GM12872 (cell line): ENCODE measurements around the gene SUSD6.

Experiments used
- TF ChIP-seq, protein P1 (sequence below): IDR thresholded peaks from 3 replicates; pipeline ENCODE4 v1.5.1; 2011; ENCODE audit warnings: low read depth, mild to moderate bottlenecking, low read length, moderate library complexity; ENCODE audit not compliant: insufficient read depth

The SUSD6 gene

DNA sequence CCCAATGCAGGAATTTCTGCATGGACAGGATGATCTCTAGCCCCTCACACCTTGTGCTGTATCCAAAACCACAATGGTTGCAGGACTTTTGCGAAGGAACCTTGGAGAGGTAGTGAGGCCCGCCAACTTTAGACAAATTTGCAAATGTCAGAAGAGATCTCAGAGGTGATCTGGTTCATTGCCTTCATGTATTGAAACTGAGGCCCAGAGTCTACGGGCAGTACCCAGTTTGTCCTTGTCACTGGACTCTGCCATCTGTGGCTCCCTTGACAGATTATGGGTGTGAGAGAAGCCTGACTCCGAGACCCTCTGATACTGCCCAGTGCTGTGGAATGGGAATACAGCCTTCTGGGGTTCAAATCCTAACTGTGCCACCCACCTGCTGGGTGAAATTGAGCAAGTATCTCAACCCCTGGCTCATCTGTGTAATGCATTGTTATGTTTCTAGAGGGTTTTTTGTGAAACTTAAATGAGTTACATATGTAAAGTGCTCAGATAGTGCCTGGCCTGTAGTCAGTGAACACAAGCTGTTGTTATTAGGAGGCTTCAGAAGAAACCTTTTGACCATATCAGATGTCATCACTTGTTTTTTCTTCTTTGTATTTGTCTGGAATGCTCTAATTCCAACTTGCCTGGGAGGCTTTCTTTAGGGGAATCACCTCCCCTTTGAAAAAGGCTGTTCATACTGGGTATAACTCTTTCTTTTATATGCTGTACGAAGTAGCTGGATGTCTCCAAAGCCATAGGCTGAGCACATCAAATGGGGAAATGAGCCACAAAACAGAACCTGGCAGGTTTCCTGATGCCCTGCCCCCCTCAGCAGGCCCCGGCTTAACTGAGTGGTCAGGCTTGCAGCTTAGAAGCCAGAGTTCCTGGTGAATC is 84.2 kb downstream of the SUSD6 start:
- TF ChIP-seq, protein P1, sequence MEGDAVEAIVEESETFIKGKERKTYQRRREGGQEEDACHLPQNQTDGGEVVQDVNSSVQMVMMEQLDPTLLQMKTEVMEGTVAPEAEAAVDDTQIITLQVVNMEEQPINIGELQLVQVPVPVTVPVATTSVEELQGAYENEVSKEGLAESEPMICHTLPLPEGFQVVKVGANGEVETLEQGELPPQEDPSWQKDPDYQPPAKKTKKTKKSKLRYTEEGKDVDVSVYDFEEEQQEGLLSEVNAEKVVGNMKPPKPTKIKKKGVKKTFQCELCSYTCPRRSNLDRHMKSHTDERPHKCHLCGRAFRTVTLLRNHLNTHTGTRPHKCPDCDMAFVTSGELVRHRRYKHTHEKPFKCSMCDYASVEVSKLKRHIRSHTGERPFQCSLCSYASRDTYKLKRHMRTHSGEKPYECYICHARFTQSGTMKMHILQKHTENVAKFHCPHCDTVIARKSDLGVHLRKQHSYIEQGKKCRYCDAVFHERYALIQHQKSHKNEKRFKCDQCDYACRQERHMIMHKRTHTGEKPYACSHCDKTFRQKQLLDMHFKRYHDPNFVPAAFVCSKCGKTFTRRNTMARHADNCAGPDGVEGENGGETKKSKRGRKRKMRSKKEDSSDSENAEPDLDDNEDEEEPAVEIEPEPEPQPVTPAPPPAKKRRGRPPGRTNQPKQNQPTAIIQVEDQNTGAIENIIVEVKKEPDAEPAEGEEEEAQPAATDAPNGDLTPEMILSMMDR = no peak

GRCh38 chr14:69696204-69696527 is 84.8 kb downstream of the SUSD6 start:
- TF ChIP-seq, protein P1 = no peak

GRCh38 chr14:69696633-69697557 is 85.5 kb downstream of the SUSD6 start:
- TF ChIP-seq, protein P1 = no peak

- TF ChIP-seq, protein P1 = no peak
These were observed 87.2 kb downstream of the SUSD6 start for GRCh38 chr14:69698572-69698971.

DNA sequence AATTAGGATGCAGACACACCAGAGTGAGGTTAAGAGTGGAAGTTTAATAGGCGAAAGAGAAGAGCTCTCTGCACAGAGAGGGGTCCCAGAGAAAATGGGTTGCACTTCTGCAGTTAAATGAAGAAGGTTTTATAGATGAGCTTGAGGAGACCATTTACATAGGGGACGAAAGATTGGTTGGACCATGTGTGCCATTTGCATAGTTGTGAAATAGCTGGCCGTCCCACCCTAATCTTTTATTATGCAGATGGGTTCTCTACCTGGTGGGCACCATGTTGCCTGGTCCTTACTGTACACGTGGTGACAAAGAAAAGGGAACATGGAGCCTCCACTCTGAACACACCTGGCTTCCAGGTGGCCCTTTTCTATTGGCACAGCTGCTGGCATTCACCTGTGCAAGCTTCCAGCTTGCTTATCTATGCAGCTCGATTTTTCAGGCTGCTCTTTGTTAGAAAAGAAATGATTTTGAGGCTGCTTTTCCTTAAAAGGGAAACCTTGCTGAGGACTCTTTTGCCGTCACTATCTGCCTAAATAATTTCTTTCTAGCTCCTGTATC is 88.4 kb downstream of the SUSD6 start:
- TF ChIP-seq, protein P1 = no peak

GRCh38 chr14:69700575-69700974 is 89.2 kb downstream of the SUSD6 start:
- TF ChIP-seq, protein P1 = no peak

- TF ChIP-seq, protein P1 = no peak
These were observed 89.9 kb downstream of the SUSD6 start for GRCh38 chr14:69701291-69701690.
